GM18951 (cell line): Measurements from ENCODE around the gene ZC3HAV1.
"Not testable (repeated sequence)": the region's sequence is repeated elsewhere in the genome, so short reads cannot be mapped to it uniquely, and the experiment has no call there.

Experiments used
- POLR2A ChIP-seq: IDR thresholded peaks from 4 replicates; pipeline ENCODE4 v1.6.1; 2011; ENCODE audit warnings: mild to moderate bottlenecking; ENCODE audit not compliant: insufficient read length, insufficient read depth; ENCODE audit errors: extremely low read depth
- in situ Hi-C: fragments of 300-500 bp; cut with MboI; formaldehyde crosslinking; loops from one replicate; pipeline ENCODE4 v1.12.0; 2022; ENCODE audit warnings: low sequenced_read_pairs, mixed read lengths, inconsistent platforms; ENCODE audit not compliant: unreplicated experiment

Gene ZC3HAV1

DNA sequence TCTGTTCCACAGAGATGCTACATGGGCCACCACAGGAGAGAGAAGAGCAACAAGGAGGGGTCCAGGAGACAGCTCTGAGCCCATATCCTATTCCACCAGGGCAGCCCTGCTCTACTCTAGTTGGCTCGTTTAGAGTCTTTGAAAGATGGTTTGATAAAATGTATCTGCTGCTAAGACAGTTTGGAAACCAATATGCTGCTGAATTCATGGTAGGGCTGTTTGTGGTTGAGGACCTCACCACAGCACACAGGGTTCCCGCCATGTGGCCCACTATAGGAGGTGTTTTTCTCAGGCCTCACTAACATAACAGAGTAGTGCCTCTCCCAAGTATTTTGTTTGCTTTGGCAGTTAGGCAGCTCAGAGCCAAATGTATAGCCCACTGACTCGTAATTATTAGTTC lies 37.8 kb downstream of the ZC3HAV1 start:
- in situ Hi-C loops, result no loop called here
- TF ChIP-seq POLR2A, result no peak

DNA sequence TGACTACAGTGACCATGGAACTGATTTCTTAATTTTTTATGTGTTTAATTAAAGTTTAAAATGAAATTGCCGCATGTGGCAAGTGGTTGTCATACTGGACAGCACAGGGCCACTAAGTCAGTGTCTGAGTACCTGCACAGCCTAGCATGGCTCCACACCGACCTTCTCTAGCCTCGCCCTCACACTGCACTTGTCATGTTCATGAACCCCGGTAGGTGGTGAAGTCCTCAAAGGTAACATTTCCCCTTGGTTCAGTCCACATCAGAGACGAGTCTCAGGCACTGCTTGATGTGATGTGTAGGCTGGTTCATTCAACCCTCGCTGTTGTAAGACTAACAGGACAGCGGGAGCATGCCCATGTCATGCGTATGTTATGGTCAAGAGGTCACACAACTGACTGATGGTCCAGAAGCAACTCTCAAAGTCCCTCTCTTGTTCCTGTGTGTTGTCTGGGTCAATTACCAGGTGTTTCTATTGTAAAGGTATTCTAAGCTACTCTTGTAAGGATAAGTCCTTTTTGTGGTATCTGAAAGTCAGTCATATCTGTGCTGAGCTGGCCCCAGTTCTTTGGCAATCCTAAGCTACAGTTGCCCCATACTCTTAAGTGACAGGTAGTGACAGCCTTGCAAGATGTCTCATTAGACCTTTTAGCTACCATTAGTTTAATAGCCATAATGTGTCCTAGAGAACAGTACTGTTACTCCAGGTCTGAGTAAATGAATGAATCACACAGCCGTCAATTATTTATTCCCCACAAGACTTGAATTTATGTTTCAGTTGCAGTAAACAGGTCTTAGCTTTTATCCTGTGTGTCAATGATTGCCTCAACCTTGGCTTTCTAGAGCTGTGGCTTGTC lies 40.7 kb downstream of the ZC3HAV1 start:
- TF ChIP-seq POLR2A, result no peak
- in situ Hi-C loops, result no loop called here

DNA sequence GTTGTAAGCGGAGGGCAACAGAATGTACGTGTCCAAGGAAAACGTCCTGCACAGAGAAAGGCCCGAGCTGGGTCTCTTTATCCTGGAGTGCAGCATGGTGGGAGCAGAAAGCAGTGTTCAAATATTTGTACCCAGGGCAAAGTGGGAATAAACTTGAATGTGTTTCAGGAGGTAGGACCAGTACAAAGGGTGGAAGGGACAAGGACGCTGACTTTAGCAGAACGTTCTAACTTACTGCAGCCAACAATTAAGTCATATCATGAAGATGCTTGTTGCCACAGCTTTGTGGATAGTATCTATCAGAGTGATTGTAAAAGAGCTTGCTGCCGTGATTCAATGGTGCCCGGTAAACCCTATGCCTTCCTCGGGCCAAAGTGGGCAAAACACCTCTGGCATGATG lies 43.2 kb downstream of the ZC3HAV1 start:
- TF ChIP-seq POLR2A, result no peak
- in situ Hi-C loops, result no loop called here

DNA sequence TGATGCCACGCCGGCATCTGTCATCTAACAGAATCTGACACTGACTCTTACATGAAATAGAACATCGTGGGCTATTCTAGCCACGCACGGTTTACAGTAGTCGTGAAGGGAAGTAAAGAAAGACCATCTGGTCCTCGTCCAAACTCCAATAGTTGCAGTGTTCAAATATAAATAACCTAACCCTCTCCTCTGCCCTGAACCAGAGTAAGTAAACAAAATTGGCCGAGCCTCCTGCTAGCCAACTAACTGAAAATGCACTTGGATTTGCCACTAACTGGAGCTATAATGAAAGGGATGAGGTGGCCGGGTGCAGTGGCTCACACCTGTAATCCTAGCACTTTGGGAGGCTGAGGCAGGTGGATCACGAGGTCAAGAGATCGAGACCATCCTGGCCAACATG lies 44.2 kb downstream of the ZC3HAV1 start:
- in situ Hi-C loops, result no loop called here
- TF ChIP-seq POLR2A, result no peak

DNA sequence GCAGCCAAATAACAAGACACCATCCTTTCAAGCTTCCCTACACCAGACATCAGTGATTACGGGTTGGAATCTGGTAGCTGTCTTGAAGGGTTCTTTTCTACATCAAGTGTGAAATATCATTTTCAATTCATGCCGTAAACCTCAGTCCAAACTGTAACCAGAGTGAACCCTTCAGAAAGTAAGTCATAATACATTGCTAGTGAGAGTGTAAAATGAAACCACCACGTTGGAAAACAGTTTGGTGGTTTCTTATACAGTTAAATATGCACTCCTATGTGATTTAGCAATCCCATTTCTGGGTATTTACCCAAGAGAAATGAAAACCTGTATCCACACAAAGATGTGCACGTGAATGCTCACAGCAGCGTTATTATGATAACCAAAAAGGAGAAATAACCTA lies 48.1 kb downstream of the ZC3HAV1 start:
- in situ Hi-C loops, result no loop called here

DNA sequence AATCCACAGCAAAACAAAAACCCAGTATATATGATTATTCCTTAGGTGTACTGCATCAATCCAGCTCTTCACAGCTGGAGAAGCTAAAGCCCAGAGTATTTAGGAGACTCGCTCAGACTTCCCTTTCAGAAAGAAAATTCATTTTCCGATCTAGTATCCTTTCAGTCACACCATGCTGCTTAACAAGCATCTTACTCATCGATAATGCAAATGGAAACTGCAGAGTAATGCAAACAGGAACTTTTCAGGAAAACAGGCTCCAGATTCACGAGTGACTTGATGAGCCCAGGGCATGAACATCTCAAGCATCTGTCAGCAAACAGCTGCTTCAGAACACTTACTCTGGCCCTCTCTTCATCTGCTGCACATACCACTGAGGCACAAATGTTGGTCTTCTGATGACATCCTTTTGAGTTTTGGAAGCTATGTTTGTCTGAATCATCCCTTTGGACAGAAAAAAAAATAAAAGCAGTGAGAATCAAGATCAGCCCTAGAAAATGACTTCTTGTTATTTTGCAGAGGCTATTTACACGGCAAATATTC lies 48.8 kb downstream of the ZC3HAV1 start:
- no peak for TF ChIP-seq POLR2A
- in situ Hi-C loops, result no loop called here

More for the DNA sequence above, 48.1 kb downstream of the ZC3HAV1 start:
- TF ChIP-seq POLR2A, result no peak

DNA sequence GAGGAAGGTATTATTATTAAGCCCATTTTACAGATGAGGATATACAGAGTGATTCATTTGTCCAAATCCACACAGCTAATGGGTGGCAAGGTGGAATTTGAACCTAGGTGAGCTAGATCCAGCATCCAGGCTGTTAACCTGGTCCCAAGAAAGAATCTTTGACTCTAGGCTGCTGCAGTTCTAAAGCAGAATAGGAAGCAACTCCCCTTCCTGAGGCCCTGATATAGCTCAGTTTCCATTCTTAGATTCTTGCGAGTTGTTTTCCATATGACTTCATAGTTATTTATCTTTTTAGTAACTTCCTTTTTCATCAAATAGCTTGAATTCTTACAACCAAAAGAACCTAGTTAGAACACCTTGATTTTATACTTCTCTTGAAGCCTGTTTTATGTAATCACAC lies 49.6 kb downstream of the ZC3HAV1 start:
- in situ Hi-C loops, result no loop called here
- TF ChIP-seq POLR2A, result no peak

DNA sequence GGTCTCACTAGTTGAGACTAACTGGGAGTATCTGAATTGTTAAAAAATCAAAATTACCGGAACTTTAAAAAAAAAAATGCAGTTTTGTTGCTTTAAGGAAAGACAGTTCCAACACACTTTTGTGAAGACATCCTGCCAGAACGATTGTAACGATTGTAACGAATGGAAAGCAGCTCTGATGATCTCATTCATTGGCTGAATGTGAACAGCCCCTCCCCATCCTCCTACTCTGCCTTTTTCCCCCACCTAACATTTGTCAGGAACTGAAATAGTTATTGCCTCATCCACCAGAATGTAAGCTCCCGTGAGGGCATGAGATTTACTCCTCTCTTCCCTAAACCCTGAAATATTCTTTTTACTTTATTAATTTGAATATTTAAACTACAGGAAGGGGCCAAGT lies 50.6 kb downstream of the ZC3HAV1 start:
- no peak for TF ChIP-seq POLR2A
- in situ Hi-C loops, result no loop called here

DNA sequence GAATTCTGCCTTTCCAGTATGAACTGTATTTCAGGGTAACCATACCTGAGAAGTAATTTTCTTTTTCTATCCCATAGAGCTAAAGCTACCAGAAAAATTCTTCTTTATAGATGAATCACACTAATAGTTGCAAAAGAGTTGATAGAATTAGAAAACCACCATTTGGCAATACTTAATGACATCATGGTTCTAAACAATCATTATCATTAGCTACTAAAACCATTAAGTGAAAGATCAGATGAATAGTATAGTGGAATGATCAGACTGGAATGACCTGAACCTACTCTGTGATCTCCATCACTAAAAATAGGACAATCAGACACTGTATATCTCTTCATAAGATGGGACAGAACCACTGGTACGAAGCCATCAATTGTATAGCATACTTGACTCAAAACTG lies 53.8 kb downstream of the ZC3HAV1 start:
- in situ Hi-C loops, result no loop called here
- no peak for TF ChIP-seq POLR2A

DNA sequence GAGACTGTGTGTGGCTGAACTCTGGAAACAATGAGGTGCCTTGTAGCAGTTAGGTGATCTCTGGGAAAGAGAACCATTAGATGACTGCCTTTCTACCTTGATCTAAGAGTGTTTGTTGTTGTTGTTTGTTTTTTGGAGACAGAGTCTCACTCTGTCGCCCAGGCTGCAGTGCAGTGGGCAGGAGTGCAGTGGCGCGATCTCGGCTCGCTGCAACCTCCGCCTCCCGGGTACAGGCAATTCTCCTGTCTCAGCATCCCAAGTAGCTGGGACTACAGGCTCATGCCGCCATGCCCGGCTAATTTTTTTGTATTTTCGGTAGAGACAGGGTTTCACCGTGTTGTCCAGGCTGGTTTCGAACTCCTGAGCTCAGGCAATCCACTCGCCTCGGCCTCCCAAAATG lies 54.9 kb downstream of the ZC3HAV1 start:
- in situ Hi-C loops, result not testable (repeated sequence)

DNA sequence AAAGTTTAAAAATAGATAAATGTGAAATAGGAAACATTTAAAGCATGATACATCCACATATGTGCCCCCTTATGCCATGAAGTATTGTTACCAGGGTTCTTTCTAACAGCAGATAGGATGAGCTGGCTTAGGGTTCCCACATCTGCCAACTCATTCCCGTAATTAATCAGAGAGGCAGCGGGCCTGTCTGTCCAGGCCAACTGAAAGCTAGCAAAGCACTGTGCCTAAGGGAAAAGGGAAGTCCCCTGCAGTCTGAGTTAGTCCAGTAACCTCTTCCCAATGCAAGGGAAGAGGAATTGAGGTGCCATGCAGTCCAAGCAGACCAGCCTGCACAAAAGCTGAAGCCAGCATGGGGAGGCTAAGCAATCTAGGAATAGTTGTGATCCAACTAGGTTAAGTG lies 55.4 kb downstream of the ZC3HAV1 start:
- in situ Hi-C loops, result no loop called here
- no peak for TF ChIP-seq POLR2A

DNA sequence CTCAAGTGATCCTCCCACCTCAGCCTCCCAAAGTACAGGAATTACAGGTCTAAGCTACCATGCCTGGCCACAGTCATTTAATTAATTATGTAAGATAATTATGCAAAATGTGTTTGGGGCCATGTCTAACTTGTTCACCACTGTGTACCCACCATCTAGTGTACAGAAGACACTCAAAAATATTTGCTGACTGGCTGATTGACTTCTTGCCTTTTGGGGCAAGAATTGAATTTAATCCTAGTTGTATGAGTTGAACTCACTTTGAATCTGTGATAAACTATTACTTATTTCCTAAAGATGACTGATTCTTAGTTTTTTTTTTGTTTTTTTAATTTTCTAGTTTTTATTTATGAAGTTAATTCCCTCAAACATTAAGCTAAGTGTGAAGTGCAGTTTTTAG lies 57.9 kb downstream of the ZC3HAV1 start:
- no peak for TF ChIP-seq POLR2A
- in situ Hi-C loops, result no loop called here

DNA sequence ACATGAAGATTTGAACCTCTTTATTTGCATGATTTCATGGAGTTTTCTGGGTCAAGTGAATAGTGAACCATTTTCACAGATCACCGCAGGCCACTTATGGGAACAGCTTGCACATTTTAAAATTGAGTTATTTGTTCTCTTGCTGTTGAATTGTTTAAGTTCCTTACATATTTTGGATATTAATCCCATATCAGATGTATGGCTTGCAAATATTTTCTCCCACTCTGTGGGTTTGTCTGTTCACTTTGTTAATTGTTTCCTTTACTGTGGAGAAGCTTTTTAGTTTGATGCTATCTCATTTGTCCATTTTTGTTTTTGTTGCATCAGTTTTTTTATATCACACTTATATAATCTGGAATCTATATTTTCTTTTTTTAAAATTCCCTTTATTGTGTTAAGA lies 59.6 kb downstream of the ZC3HAV1 start:
- TF ChIP-seq POLR2A, result no peak
- in situ Hi-C loops, result no loop called here

DNA sequence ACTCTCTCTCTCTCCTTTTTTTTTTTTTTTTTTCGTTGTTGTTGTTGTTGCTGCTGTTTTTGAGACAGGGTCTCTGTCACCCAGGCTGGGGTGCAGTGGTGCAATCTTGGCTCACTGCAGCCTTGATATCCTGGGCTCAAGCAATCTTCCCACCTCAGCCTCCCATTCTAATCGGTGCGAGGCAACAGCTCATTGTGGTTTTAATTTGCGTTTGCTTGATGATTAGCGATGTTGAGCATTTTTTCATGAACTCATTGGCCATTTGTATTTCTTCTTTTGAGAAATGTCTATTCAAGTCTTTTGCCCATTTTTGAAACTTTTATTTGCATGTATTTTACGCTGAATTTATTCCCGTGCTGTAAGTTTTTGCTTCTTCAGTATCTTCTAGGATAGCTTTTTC lies 60.4 kb downstream of the ZC3HAV1 start:
- in situ Hi-C loops, result no loop called here

More for the DNA sequence above, 60.4 kb downstream of the ZC3HAV1 start:
- no peak for TF ChIP-seq POLR2A
